ENCODE measurements around the gene TNN.

- TF ChIP-seq POLR2A (IDR thresholded peaks at IDR 0.05) (no peak), CTCF (IDR thresholded peaks at IDR 0.05) (no peak)
Measured at GRCh38 chr1:175191659-175192058, 124.0 kb downstream of the TNN start.

All from heart left ventricle (tissue), 13 donors.